Thyroid gland (tissue), 4 donors: ENCODE results near the gene POLR2M.

ENCODE experiments used
- CTCF ChIP-seq, 6 experiments: fragments of 200-600 bp in 3 of 6; fragments of 450-650 bp in 3 of 6; sonication (generic) in 3 of 6; IDR thresholded peaks; one replicate each; pipeline ENCODE4 v1.5.1; 2016 to 2019; ENCODE audit warnings: antibody characterized with exemption in 6 of 6, mild to moderate bottlenecking in 2 of 6, inconsistent platforms in 1 of 6, moderate library complexity in 1 of 6
- POLR2A ChIP-seq, 2 donors: fragments of 450-650 bp; IDR thresholded peaks; one replicate each; pipeline ENCODE4 v1.6.1; 2017; ENCODE audit warnings: antibody characterized with exemption in 2 of 2, mild to moderate bottlenecking in 2 of 2, moderate library complexity in 1 of 2

- TF ChIP-seq POLR2A (IDR thresholded peaks at IDR 0.05) (no peak), CTCF (IDR thresholded peaks at IDR 0.05) (no peak)
Observed at GRCh38 chr15:57690341-57690966, 16.1 kb upstream of the POLR2M start.
